Neutrophil (primary cell): ENCODE results near the gene TM4SF18.
A peak's percentile ranks its signal among the peaks of the same experiment; 100 is the strongest.

Source experiments
- H3K27ac ChIP-seq: fragments of 200-600 bp; sonication (generic); 2 replicates; pipeline ENCODE4 v1.5.1; 2016; ENCODE audit warnings: mild to moderate bottlenecking, moderate library complexity
- H3K27me3 ChIP-seq: fragments of 200-600 bp; sonication (generic); 2 replicates; pipeline ENCODE4 v1.6.0; 2016; ENCODE audit warnings: mild to moderate bottlenecking
- H3K36me3 ChIP-seq: fragments of 200-600 bp; sonication (generic); 2 replicates; pipeline ENCODE4 v1.5.1; 2017
- H3K4me1 ChIP-seq, 2 experiments: fragments of 200-600 bp in 1 of 2; sonication (generic) in 1 of 2; 1 replicate in 1 of 2; 2 replicates in 1 of 2; pipeline versions ENCODE4 v1.5.1 to v1.6.1; 2013 to 2016; ENCODE audit warnings: low read depth in 1 of 2, low read length in 1 of 2, mild to moderate bottlenecking in 1 of 2, moderate library complexity in 1 of 2; ENCODE audit not compliant: control insufficient read depth in 1 of 2, insufficient read depth in 1 of 2
- H3K4me3 ChIP-seq, 2 experiments: fragments of 200-600 bp in 1 of 2; sonication (generic) in 1 of 2; 1 replicate in 1 of 2; 2 replicates in 1 of 2; pipeline ENCODE4 v1.5.1; 2013 to 2016; ENCODE audit warnings: low read depth in 1 of 2, low read length in 1 of 2, mild to moderate bottlenecking in 1 of 2, moderate library complexity in 1 of 2
- H3K9me3 ChIP-seq: fragments of 200-600 bp; sonication (generic); 2 replicates; pipeline ENCODE4 v1.5.1; 2016
- CTCF ChIP-seq: fragments of 200-600 bp; sonication (generic); IDR thresholded peaks from 2 replicates; pipeline ENCODE4 v1.5.1; 2016; ENCODE audit warnings: antibody characterized with exemption

The TM4SF18 gene

DNA sequence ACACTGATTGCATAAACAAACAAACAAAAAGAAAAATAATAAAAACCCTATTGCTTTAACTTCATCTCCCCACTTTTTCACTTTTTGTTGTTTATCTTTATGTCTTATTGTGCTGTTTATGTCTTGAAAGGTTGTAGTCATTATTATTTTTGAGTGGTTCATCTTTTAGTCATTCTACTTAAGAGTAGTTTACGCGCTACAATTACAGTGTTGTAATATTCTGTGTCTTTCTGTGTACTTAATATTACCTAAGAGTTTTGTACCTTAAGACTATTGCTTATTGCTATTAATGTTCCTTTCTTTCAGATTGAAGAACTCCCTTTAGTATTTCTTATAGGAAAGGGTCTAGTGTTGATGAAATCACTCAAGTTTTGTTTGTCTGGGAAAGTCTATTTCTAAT, 28.1 kb downstream of the TM4SF18 start:
- H3K36me3 ChIP-seq: no peaks in the 10 kb centered on the region
- no peak overlapping the region for H3K4me3 ChIP-seq
- H3K27ac ChIP-seq: no peak overlapping the region
- H3K4me1 ChIP-seq: peaks cover 10 to 17% of the 10 kb centered on the region in 2 experiments
- no peaks in the 10 kb centered on the region for H3K27me3 ChIP-seq
- H3K9me3 ChIP-seq: no peaks in the 10 kb centered on the region
- no peak for TF ChIP-seq CTCF

- Histone ChIP-seq H3K9me3 (no peaks in the 10 kb centered on the region), H3K4me1 (peaks cover 10 to 15% of the 10 kb centered on the region in 2 experiments), H3K27me3 (no peaks in the 10 kb centered on the region), H3K4me3 (no peak overlapping the region), H3K27ac (no peak overlapping the region), H3K36me3 (no peaks in the 10 kb centered on the region)
- TF ChIP-seq CTCF: no peak
Measured at GRCh38 chr3:149299938-149300801, 33.3 kb downstream of the TM4SF18 start.

DNA sequence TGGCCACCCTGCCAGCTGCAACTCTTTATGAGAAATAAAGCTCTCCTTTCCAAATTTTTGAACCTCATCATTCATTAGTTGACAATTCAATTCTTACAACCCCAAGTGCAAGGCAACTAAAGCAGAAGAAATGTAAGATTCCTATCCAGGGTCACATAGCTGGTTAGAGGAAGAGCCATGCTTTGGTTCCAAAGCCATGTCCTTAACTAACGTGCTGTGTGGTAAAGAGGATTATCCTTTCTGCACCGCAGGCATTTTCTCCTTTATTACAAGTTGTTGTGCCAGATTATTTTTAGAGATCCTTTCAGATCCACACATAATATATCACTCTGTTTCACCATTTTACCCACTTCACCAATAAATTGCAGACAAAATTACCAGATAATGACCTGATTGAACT, 36.5 kb downstream of the TM4SF18 start:
- no peaks in the 10 kb centered on the region for H3K27me3 ChIP-seq
- H3K36me3 ChIP-seq: no peaks in the 10 kb centered on the region
- H3K4me1 ChIP-seq: peaks cover 10 to 23% of the 10 kb centered on the region in 2 experiments
- no peak overlapping the region for H3K27ac ChIP-seq
- no peak overlapping the region for H3K4me3 ChIP-seq
- no peak for TF ChIP-seq CTCF
- no peaks in the 10 kb centered on the region for H3K9me3 ChIP-seq

DNA sequence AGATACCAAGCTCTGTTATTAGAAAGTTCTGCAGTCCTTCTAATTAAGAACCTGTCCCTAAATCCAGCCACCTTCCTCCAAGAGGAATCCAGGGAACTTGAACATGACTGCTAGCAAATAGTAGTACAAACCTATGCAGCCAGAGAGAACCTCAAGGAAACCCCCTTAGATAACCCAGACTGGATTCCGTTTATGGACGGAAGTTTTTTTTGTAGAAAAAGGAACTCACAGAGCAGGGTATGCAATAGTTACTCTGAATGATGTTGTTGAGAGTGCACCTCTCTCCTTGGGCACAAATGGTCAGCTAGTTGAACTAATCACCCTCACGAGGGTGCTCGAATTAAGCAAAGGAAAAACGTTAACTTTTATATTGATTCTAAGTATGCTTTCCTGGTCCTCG, 40.8 kb downstream of the TM4SF18 start:
- TF ChIP-seq CTCF: no peak
- Histone ChIP-seq H3K9me3 (no peaks in the 10 kb centered on the region), H3K4me1 (peaks cover 3 to 18% of the 10 kb centered on the region in 2 experiments), H3K27me3 (no peaks in the 10 kb centered on the region), H3K27ac (peak overlapping the region; percentile 23), H3K4me3 (no peak overlapping the region), H3K36me3 (no peaks in the 10 kb centered on the region)

DNA sequence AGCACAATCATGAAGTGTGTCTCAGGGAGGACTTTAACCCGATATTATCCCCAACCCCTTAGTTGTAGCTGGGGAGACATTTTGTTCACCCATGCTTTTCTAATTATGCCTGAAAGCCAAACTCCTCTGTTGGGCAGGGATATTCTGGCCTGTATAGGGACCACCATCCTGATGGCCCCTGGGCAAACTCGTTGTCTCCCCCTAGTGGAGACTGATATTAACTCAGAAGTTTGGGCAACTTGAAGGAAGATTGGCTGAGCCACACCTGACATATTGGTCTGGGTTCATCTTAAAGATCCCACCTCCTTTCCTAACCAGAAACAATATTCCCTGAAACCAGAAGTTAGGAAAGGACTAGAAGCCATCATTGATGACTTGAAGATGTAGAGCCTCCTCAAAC, 42.3 kb downstream of the TM4SF18 start:
- peaks cover 0 to 11% of the 10 kb centered on the region in 2 experiments for H3K4me1 ChIP-seq
- H3K27me3 ChIP-seq: no peaks in the 10 kb centered on the region
- H3K9me3 ChIP-seq: no peaks in the 10 kb centered on the region
- H3K4me3 ChIP-seq: no peak overlapping the region
- no peak overlapping the region for H3K27ac ChIP-seq
- TF ChIP-seq CTCF: peak; percentile 18
- no peaks in the 10 kb centered on the region for H3K36me3 ChIP-seq
